Stimulated activated CD8-positive, alpha-beta memory T cell treated with anti-CD3 and anti-CD28 coated beads, Interleukin-2, amount 100 ng/mL, for 1 hour (primary cell): ENCODE data around the gene FHOD3.

Experiments
- DNase-seq, 2 donors: peaks; one replicate each; pipeline ENCODE4 v3.0.0-alpha.2; 2020; ENCODE audit warnings: low read depth in 2 of 2

The FHOD3 gene

DNA sequence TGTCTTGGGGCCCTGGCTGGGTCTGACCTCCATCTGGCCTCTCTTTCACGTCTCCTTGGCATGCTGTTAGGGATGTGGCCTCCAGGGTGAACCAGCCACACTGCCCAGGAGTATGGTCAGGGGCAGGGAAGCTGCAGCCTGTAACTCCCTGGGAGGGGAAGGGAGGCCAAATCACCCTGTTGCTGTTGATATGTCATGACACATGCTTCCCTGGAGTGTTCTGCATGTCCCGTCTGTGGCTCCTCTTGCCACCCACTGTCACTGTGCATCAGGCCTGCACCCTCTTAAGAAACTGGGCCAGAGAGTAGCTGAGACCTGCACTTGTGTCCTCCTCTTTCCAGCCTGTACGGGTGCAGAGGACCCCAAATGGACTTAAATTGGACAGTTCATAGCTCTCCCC, 221.3 kb downstream of the FHOD3 start:
- DNase-seq: no peak

DNA sequence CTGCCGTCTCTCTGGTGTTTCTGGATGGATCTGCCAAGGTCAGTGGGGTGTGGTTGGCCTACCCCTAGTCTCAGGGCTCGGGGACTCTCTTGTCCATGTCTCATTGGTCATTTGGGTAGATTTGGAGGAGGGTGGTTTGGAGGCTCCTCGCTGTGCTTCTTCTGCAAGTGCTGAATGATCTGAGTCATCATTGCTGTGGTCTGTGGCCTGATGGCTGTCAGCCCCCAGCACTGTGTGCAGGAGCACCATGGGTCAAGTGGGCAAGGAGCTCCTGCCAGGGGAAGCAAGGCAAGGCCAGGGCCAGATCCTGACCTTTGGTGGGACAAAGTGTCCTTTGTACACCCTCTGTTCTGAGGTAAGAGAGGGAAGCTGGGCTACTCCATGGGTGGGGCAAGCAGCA, 221.8 kb downstream of the FHOD3 start:
- DNase-seq: no peak

DNA sequence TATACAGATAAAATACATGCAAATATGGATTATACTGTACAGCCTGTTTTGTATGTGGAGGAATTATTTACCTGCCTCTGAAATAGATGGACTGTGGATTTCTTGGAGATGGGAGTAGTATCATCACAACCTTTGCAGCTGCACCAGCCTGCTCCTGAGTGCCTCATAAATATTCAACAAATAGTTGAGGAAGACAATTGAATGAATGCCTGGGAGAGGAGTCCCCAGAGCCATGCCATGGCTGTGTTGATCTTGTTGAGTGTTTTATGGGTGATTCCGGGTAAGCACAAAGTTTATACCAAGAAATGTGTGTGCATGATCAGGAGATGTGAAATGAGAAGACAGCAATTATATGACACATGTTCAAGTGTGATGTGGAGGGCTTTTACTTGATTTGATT, 225.0 kb downstream of the FHOD3 start:
- DNase-seq: no peak

DNA sequence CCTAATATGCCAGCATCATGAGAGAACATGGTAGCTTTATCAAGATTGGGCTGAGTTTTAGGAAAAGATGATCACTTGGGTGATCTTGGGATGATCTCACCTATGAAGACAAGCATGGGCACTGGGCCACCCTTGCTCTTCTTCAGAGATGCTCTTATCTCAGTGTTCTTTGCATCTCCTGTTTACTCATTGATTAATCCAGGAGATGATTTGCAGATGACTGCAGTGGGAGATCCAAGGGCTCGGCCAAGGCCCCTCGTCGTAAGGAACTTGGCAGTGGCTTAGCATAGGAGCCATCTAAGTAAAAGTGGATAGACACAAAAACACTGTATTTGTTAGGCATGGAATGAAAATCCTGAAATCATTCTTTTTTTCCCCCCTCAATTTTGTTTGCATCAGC, 228.4 kb downstream of the FHOD3 start:
- DNase-seq: no peak

DNA sequence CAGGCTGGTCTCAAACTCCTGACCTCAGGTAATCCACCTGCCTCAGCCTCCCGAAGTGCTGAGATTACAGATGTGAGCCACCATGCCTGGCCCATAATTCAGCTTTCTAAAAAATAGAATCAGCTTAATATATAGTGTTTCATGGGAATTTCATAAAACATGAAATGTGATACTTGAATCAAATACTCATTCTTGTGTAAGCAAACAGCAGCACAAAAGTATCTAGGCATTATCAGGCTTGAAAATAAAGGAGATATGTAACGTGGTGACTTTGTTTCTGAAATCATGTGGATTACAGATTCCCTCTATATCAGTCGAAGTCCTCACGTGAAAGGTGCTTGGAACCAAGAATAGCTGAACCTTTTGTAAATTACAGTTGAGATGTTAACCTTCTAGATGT, 229.1 kb downstream of the FHOD3 start:
- DNase-seq: no peak

DNA sequence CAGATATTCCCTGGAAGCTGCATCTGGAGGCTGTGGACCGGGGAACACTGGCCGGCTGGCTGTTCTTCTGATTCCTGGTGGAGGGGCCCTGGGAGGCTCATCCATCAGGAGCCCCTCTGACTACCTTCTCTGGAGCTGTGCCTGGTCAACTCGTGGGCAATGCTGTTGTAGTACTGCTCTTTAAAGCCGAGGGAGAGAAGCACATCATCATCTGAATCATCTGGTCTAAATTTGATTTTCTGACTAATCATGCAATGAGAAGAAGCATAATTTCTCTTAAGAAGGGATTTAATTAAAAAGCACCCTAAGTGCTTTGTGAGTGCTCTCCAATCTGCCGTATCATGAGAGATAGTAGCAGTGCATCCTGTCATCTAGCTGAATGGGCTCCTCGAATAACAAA, 229.5 kb downstream of the FHOD3 start:
- DNase-seq: no peak

DNA sequence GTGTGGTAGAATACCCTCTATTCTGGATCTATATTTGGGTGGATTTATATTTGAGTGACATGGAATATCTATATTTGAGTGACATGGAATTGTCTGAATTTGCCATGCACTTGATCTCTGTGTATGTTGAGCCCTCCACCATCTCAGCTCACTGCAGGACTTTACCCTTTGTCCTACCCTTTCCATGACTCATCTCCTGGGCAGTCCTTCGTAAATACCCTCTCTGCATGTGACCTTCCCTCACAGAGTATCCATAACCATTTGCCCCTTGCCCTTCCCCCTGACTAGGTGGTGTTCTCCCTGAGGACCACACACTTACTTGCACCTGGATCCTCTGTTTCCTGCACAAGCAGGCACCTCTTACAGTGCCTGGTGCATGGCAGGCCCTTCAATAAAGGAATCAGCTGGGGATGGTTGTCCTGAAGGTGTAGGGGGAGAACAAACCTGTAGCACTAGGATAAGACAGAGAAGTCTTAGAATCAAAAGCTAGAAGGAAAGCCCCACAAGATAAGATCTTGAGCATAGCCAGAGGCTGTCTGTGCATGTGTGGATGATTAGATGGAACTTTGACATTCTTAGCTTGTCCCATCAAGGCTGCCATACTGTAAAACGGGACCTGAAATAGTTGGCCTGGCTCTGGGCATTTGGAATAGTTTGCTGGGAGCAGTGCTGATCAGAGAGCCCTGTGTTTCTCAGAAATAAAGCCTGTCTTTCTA, 230.4 kb downstream of the FHOD3 start:
- no peak for DNase-seq

DNA sequence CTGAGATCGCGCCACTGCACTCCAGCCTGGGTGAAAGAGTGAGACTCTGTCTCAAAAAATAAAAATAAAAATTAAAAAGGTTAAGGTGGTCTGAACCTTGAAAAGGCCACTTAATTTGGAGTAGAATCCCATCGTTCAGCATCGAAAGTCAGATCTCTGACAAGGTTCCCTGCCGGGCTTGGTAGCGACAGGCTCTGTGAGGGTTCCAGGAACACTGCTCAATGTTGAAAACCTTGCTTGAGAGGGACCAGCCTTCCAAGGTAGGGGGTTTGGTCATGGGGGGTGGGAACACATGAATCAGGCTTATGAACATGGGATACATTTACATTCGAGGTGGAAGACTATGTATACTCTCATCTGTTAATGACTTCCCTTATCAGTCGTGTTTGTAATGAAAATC, 232.2 kb downstream of the FHOD3 start:
- DNase-seq: no peak

DNA sequence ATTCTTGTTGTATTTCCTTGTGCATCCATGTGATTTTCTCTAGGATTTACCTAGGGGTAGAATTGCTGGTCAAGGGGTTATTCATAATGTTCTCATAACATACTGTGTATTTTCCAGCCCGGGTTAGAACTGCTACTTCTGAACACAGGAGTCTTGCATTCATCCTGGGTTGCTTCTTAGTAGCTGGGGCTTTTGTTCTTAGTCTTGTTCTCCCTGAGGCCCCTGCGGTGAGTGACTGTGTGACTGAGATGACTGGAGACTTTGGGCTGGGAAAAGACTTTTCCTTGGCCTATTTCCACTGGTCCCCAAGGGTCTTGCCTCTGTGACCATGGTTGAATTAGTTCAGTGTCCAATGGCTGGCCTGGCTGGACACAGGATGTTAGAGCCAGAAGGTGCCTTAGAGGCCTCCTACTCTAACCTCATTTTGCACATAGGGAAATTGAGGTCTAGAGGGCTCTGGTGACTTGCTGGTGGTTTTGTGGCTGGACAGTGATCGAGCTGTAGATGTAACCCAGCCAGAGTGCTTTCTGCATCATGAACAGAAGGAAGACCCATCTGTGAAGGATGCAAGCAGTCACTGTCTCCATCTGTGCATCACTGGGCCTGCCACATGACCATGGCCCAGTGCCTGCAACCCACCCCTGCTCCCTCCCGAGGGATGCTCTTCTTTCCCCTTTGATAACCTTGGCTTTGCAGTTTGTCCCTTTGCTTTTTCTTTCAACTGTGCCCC, 233.3 kb downstream of the FHOD3 start:
- DNase-seq: no peak

DNA sequence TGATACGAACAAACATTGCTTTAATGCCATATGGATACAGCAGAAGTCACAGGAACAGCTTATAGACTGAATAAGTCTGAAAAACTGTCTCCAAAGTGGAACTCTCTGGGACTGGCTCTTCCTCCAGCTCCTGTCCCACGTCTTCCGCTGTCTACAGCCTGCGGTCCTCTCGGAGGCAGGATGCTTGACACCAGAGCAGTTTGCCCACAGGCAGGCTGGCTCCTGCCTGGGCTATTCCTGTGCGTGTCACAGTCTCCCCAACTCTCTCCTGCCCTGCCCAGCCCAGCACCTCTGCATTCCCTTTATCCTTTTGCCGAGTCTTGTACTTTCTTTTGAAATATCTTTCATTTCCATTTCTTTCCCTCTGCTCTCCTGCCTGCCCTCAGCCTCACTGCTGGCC, 234.1 kb downstream of the FHOD3 start:
- no peak for DNase-seq

DNA sequence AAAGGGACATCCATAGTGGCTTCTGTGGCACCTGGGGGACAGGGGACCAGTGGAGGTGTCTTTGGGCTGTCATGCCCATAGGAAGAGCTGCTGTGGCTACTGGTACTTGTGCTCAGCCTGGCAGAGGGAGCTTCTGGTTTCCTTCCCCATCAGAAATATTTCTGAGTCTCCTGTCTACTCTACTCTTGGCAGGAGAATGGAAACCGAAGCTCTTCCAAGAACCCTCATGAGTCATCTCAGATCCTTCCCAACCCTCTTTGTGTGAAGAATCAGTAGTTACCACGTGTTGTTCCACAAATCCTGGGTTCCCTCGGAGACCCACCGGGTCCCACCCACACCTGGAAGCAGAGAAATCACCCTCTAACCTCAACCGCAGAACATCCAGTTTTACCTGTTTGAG, 234.9 kb downstream of the FHOD3 start:
- no peak for DNase-seq

DNA sequence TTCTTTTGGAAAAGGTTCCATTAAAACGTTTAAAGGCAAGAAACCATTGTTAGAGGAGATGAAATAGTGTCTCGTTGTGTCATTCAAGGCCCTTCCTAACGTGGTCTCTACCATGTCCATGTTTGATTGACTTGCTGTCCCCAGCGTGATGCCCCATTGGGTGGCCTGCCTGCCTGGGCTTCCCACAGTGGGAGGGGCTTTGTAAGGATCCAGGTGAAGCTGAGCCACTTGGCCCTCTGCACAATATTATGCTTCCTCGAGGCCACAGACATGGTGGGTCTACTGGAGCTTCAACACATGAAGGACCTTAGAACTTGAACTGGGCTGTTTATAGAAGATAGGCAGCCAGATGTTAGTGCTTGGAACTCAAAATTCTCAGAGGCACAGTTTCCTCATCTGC, 235.3 kb downstream of the FHOD3 start:
- no peak for DNase-seq

DNA sequence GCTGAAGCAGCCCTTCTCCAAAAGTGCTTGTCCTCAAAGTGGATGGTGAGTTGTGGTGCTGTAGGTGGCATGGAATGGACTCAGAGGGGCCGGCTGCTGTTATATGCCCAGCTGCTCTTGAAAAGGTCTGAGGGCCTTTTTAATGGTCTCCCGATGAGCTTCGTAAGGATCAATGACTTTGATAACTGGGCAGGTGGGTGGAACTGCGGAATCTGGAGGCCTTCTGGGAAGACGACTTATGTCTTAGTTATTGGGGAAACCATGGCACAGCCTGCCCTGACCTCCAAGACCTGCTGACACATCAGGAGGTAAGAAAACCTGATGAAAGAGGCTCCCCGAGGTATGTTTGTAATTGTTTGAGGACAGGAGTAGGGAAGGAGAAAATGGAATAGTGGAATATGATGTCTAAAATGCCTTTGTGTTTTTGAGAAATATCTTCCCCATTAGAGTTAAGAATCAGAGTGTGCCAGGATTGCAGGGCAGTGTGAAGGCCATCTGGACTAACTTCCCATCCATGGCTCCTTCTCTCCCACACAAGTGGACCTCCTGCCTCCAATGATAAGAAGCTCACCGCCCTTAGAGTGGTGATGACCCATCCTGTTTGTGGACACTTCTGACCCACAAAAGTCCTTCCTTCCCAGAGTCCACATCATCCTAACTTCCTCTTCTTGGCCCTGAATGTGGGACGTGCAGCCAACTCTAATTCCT, 236.1 kb downstream of the FHOD3 start:
- no peak for DNase-seq

DNA sequence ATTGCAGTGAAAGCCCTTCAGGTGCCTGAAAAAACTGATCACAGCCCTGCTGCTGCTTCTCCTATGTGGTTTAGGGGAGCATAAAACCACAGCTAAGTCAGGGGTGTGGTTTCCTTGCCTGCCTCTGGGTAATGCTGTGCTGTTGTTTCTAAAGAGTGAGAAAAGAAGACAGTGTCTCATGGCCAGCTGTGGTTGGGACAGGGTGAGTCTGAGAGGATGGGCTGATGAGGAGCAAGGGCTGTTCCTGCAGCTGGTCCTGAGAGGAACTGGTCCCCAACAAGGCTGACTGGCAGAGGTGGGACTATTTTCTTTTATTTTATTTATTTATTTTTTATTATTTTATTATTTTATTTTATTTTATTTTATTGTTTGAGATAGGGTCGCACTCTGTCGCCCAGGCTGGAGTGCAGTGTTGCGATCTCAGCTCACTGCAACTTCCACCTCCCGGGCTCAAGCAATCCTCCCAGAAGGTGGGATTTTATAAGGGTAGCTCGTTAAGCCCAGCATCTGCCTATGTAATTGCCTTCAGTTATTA, 236.7 kb downstream of the FHOD3 start:
- DNase-seq: no peak

DNA sequence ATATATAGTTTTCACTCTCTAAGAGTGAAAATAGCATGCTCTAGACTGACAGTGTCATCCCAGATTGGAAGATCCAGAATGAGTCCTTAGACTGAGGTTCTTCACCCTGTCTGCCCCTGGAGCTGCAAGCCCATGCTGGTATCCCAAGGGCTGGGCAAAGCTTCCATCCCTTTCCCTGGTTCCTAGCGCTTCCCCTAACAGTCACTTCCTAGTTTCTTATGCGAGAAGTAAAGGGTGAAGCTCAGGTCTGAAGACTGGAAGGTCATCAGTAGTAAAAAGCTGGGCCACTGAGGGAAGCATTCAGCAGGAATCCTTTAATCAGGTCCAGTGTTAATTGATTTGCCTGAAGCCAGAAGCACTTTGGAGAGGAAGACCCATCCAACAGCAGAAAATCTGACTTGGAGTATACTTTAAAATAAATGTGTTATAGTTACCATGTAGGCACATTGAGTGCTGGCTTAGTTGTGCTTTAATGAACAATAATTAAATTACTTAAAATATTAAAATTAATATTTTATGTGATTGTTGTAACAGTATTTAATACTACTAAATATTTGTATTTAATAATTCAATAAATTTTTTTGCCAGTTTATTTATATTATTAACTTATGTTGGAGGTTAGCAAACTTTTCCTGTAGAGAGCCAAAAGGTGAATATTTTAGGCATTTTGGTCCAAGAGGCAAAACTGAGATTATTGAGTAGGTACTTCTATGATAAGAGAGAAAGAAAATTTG, 237.9 kb downstream of the FHOD3 start:
- DNase-seq: no peak

DNA sequence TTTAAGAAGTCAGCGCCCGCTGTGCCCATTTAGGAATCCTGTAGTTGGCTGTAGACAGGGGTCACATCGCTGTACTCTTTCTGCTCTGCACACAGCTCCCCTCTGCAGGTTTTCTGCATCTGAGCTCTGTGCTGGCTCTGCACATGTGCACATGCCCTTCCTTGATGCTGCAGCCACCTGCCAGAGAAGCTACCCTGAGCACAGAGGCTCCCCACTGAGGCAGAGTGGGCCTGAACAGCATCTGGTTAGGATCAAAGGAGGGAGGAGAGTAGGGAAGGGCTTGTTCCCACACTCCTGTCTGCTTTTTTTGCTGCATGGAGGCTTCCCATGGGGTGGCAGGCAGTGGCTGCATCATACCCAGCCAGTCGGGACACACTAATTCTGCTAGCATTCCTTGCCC, 238.9 kb downstream of the FHOD3 start:
- DNase-seq: no peak

DNA sequence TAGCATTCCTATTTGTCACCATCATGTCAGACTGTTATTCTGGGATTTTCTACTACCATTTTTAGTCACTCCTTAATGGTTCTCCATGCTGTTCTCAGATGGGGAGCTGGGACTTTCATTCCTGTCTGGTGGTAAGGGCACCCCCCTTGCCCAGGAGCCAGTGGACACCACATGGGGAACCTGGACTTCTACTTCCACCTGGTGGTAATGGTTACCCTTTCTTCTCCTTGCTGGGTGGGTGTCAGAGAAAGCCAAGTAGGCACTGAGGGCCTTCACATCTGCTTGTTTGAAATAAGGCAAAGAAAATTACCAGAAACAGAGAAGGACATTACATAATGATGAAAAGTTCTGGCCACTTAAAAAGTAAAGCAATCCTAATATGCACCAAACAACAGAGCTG, 239.8 kb downstream of the FHOD3 start:
- DNase-seq: no peak

DNA sequence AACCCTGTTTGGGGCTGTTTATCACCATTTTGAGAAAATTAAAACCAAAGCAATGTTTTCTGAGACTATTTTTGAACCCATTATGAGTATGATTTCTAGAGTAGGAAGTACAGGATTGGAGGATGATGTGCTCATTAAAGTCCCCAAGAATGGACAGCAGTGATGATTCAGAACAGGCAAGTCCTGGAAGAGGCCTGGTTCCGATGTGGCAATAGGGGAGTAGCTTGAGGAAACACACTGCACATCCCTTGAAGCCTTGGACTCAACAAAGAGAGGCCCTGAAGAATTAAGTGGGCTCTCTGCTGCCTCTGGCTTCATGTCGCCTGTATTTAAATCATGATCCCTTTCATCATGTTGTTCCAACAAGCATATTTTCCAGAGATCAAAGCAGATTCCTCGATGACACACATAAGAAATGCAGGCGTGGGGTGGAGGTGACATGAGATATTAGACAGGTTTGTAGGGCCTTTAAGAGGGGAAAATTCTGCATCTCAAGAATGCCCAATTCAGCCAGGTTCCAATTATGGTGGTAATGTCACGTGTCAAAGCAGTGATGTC, 242.2 kb downstream of the FHOD3 start:
- DNase-seq: no peak

DNA sequence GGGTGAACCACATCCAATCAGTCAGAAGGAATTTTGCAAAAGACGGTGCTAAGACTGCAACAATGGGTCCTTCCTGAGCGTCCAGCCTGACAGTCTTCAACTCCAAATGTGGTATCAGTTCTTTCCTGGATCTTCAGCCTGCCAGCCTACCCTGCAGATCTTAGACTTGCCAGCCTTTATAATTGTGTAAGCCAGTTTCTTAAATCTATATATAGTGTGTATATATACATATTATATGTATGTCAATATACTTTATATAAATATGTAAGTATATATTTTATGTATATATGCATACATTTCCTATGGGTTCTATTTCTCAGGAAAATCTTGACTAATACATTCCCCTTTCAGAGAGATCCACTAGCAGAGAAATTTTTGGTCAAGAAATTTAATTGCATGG, 245.5 kb downstream of the FHOD3 start:
- no peak for DNase-seq

DNA sequence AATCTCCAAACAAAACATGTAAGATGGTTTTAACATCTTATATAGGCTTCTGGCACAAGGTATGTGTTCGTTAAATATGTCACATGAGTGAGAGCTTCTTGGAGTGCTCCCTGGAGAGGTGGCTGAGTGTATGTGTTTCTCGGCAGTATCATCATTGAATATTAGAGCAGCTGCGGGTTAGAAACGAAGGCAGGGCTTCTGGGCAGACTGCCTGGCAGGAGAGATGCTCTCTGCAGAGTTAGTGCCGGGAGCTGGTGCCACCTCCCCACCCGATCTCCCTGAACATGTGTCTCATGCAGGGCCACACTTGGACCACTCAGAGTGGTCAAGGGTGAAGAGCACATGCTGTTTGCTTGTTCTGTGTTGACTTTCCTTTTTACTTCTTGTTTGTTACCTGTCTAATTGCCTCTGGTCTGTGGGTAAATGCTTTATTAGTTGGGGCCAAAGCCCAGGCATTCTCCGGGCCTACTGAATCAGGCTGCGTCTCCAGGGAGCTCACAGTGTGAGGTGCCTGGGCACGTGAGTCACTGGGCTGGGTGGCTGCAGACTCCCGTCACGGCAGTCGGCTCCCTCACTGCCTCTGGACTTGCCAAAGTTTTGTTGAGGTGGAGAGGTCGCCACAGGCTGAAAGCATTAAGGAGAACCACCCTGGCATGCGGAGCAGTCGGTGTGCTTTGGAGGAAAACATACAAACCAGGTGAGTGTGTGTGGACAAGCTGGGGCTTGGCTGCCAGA, 246.6 kb downstream of the FHOD3 start:
- DNase-seq: no peak

DNA sequence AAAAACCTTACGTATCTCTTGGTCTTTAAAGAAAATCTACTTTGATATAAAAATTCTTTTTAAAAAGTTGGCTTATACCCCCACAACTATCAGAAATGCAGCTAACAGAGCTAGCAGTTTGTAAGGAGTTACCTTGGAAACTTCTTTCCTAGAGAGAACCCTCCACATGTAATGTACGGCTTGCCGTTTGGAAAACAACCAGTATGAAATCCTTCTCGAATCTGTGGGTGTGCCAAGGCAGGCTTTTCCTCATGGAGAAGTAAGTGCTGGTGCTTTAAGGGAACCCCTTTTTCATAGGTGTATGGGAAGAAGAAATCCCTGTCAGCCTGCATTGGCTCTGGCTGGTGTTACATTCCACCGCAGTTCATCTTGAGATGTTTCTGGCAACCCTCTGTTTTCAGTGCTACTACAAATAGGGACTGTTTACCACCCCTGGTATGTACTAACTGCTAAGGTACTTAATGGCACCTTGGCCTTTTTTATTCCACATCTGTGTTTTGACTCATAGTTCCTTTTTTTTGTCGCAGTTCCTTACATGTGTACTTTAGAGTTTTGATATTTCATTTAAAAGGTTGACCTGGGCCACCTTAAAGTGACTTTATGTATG, 248.4 kb downstream of the FHOD3 start:
- DNase-seq: no peak
